ENCODE results near the gene ZBTB21. TPM values are rescaled to one million over a fixed set of nuclear protein-coding genes. Genes with fewer than 3 reads are reported as not detected.
"Not testable (repeated sequence)": the region's sequence is repeated elsewhere in the genome, so short reads cannot be mapped to it uniquely, and the experiment has no call there.

Gene ZBTB21
- total RNA-seq, 1 donor, result 16.7 TPM

GRCh38 chr21:41972511-41973205 is 37.5 kb downstream of the ZBTB21 start:
- DNase-seq (ENCODE audit: low read depth in 2 of 3, low spot score in 2 of 3), result no peak

DNA sequence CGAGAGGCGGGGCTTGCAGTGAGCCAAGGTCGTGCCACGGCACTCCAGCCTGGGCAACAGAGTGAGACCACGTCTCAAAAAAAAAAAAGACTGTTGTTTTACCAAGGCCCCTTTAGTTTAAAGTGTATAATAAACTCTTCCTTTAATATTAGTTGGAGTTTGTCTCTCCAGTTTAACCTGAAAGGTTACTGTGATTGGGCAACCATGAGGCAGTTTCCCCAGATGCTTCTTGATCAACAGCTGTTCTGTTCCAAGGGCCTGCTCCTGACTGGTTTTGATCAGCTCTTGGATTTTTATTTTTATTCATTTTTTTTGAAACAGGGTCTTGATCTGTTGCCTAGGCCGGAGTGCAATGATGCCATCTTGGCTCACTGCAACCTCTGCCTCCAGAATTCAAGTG is 38.3 kb downstream of the ZBTB21 start:
- no peak for DNase-seq (ENCODE audit: low read depth in 2 of 3, low spot score in 2 of 3)

DNA sequence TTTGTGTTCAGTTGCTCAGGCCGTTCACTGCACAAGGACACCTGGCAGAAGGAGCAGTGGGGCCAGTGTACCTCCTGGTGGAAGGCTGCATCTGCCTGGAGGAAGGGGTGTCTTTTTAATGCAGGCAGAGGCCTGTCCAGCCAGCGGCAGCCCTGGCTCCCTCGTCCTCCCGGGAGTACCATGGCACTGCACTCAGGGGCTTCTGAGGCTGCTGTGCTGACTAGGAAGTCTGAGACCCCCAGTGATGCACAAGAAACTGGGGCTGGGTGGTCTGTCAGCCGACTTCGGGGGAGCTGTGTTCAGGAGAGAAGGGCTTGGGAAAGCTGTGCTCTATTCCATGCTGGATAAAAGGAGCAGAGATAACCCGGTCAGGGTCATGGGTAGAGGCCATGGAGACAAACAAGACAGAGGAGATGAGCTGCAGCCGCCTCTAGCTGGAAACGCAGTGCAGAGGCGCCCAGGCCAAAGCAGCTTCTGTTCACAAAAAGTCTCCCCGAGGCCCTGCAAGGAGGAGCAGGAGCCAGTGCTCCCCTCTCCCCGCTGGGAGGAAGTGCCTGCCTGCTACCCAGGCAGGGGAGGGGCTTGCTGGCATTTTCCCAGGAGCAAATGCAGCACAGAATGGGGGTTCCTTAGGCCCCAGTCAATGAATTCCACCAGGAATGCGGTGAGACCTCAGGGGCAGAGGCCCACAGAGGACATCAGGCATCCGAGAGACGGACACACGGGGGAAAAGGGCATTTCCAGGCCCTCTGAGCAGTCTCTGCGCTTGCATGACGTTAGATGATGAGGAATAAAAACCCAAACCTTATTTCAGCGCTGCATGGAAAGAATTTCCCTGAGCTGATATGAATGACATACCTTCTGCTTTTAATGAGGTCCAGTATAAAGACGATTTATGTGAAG is 39.2 kb downstream of the ZBTB21 start:
- DNase-seq (ENCODE audit: low read depth in 2 of 3, low spot score in 2 of 3), result no peak

DNA sequence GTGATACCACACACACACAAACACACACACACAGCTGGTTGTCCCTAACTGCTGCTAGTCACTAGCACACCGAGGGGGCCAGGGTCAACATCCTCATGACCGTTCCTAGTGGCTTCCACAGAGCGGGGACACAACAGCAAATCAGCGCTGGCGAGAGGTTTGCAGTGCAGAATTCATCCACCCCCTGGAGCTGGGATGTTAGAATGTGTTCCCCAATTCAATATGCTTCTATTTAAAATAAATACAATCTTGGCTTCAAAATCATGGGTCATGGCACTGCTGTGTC is 40.1 kb downstream of the ZBTB21 start:
- no peak for DNase-seq (ENCODE audit: low read depth in 2 of 3, low spot score in 2 of 3)

- no peak for DNase-seq (ENCODE audit: low read depth in 2 of 3, low spot score in 2 of 3)
These were observed 42.5 kb downstream of the ZBTB21 start for GRCh38 chr21:41967708-41968107.

DNA sequence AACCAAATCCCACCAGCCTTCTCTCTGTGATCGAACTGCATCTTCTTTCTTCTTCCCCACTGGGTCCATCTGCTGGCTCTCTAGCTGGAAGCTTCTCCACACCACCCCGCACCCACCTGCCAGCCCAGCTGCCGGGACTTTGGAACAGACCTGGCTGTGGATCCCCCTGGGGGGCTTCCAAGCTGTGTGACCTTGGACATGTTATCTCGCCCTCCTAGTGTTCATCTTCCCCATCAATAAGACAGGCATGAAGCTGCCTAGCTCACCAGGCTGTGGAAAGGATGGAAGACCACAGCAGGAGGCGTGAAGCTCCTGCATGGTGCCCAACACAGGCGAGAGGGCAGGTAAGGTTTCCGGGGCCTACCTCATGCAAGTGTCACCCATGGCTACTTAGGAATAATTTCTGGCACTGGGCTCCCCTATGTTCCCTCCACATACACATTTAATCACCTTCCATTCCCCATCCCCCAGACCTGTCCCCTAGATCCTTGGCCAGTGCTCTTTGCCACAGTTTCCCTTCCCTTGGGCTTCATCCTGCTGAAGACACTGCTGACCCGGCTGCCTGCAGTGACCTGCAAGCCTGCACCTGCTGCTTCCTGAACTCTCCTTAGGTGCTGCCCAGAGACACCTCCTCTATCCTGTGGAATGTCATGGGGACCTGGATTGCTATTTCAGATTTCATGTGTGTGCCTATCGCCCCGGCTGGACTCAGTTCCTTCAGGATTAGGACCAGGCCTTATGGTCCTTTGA is 43.1 kb downstream of the ZBTB21 start:
- no peak for DNase-seq (ENCODE audit: low read depth in 2 of 3, low spot score in 2 of 3)

- DNase-seq (ENCODE audit: low read depth in 2 of 3, low spot score in 2 of 3), result no peak
These were observed 43.9 kb downstream of the ZBTB21 start for GRCh38 chr21:41966041-41966833.

GRCh38 chr21:41965461-41966013 is 44.6 kb downstream of the ZBTB21 start:
- no peak for DNase-seq (ENCODE audit: low read depth in 2 of 3, low spot score in 2 of 3)

DNA sequence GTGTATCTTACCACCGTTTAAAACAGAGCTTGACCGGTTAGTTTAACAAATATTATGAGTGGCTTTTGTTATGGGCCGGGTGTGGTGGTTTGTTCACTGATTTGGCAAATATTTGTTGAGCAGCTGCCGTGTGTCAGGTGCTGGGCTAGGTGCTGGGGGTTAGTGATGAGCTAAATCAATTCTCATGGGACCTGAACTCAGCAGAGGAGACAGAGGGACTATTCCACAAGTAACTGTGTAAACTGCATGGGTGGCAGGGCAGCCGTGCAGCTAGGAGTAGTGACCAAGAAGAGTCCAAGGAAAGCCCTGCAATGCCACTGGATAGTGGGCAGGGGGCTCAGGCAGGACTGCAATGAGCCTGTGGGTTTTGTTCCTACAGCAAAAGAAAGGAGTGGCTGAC is 45.1 kb downstream of the ZBTB21 start:
- DNase-seq (ENCODE audit: low read depth in 2 of 3, low spot score in 2 of 3), result no peak

DNA sequence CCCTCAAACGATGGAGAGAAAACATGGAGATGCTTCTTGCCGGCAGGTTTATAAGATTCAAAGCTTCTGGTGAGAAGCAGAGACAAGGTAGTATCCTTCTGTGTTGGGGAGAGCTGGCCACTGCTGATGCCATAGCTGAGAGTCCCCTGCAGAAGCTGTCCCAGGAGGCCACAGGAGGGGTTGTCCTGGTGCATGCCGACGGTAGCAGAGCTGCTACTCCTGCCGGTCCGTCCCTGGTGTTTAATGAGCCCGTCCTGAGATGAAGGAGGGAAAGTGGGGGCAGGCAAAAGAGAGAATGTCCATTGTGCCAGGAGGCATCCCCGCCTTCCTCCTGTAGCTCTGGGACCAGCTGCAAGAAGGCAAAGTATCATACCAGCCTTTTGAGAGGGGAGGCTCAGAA is 46.0 kb downstream of the ZBTB21 start:
- no peak for DNase-seq (ENCODE audit: low read depth in 2 of 3, low spot score in 2 of 3)

GRCh38 chr21:41962425-41962966 is 47.7 kb downstream of the ZBTB21 start:
- no peak for DNase-seq (ENCODE audit: low read depth in 2 of 3, low spot score in 2 of 3)

DNA sequence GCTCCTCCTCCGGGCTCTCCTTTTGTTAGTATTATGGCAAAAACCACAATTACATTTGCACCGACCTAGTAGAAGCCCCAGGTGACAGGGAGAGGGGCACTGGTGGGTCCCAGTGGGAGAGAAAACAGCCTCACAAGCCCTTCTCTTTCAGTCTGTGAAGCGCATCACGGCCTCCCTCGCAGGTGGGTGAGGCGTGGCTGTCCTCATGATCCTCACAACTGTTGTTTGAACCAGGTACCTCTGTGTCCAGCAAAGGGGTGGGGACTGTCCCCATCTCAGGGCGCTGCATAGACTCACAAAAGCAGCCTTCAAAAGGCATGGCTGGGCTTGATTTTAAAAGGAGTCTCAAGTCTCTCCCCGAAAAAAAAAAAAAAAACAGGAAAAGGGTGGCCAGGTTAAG is 48.4 kb downstream of the ZBTB21 start:
- no peak for DNase-seq (ENCODE audit: low read depth in 2 of 3, low spot score in 2 of 3)

- DNase-seq (ENCODE audit: low read depth in 2 of 3, low spot score in 2 of 3), result no peak
These were observed 48.9 kb downstream of the ZBTB21 start for GRCh38 chr21:41961282-41961701.

DNA sequence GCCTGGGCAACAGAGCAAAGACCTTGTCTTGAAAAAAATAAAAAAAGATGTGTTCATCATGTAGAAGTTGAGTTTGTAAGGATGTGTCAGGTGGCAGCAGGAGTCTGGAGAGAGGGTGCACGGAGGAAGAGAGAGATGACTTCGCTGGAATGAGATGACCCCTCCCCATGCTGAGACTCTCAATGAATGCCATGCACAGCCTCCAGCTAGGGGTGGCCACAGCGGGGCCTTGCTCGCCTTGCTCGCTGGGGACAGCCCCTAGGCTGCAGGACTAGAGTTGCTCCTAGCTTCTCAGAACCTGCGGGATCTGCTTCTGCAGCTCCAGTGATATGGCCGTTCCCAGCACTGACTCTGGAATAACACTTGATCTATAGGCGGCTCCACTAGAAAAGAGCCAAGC is 49.8 kb downstream of the ZBTB21 start:
- DNase-seq (ENCODE audit: low read depth in 2 of 3, low spot score in 2 of 3), result no peak

DNA sequence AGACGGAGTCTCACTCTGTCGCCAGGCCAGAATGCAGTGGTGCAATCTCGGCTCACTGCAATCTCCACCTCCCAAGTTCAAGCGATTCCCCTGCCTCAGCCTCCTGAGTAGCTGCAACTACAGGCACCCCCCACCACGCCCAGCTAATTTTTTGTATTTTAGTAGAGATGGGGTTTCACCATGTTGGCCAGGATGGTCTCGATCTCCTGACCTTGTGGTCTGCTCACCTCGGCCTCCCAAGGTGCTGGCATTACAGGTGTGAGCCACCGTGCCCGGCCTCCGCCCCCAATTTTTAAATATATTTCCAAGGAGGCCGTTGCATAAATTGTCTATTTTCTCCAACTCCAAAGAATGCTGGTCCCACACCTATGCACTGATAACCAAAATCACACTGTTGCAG is 50.5 kb downstream of the ZBTB21 start:
- not testable (repeated sequence) for DNase-seq (ENCODE audit: low read depth in 2 of 3, low spot score in 2 of 3)

- DNase-seq (ENCODE audit: low read depth in 2 of 3, low spot score in 2 of 3), result no peak
These were observed 51.1 kb downstream of the ZBTB21 start for GRCh38 chr21:41958886-41959563.

DNA sequence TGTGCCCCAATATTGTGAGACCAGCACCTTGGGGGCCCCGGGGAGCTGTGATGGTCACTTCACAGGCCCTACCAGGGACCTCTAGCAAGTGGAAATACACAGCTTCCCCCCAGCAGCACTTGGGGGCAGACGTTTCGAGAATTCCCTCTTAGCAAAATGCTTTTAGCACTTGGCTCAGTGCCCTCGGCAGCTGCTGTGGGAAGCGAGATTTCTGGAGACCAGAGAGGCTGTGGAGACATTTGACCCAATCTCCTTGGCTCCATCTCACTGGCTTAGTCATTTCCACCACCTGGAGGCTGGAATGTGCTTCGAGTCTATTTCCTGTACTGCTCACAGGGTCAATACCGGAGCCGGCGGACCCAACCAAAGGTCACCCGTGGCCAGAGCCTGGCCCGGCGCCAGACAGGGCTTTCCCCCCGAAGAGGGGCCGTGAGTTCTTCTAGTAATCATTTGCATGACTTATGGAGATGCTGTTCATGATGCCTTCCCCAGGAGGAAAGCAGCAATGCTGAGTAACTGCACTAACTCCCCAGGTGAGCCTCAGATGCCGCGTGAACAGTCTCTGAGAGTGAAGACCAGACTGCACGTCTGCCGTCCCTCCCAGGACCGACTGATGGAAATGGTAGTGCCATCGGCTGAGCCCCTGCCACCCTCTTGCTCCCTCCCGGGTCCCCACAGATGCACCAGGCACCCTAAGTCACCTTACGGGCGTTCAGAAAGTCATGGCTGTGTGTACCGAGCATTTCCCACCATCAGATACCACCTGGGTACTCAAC is 52.0 kb downstream of the ZBTB21 start:
- no peak for DNase-seq (ENCODE audit: low read depth in 2 of 3, low spot score in 2 of 3)

- DNase-seq (ENCODE audit: low read depth in 2 of 3, low spot score in 2 of 3), result peak in 1 of 3 donors; percentile 65
These were observed 53.0 kb downstream of the ZBTB21 start for GRCh38 chr21:41956926-41957729.

Measured in hematopoietic multipotent progenitor cell (in vitro differentiated cells).